GM10266 (cell line): ENCODE data around the gene JAZF1.

Experiments used
- DNase-seq: peaks from one replicate; pipeline ENCODE4 v3.0.0; 2012; ENCODE audit errors: extremely low spot score
- CTCF ChIP-seq: IDR thresholded peaks from 2 replicates; pipeline ENCODE4 v1.5.1; 2012; ENCODE audit warnings: mild to moderate bottlenecking, low read depth; ENCODE audit not compliant: control insufficient read depth, insufficient read depth; ENCODE audit errors: missing control alignments

JAZF1 gene

DNA sequence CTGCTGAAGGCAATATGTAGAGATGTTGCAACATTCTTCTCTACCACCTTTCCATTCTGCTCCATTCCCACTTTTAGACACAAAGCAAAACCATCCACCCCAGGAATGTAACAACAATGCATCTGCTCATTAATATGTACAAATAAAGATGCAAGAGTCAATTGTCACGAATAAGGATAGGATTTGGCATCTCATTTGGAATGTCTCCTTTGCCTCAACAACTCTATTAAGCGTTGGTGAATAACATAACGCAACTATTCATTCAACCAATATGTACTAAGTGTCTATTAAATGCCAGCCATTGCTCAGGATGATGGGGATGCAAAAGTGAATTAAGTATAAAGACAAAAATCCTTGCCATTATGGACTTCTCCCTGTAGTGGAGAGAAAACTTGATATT is 152.1 kb downstream of the JAZF1 start:
- no peak for TF ChIP-seq CTCF
- DNase-seq = no peak

GRCh38 chr7:28026237-28026636 is 154.4 kb downstream of the JAZF1 start:
- TF ChIP-seq CTCF = no peak
- no peak for DNase-seq

GRCh38 chr7:28024786-28025334 is 155.7 kb downstream of the JAZF1 start:
- no peak for DNase-seq
- TF ChIP-seq CTCF = no peak

DNA sequence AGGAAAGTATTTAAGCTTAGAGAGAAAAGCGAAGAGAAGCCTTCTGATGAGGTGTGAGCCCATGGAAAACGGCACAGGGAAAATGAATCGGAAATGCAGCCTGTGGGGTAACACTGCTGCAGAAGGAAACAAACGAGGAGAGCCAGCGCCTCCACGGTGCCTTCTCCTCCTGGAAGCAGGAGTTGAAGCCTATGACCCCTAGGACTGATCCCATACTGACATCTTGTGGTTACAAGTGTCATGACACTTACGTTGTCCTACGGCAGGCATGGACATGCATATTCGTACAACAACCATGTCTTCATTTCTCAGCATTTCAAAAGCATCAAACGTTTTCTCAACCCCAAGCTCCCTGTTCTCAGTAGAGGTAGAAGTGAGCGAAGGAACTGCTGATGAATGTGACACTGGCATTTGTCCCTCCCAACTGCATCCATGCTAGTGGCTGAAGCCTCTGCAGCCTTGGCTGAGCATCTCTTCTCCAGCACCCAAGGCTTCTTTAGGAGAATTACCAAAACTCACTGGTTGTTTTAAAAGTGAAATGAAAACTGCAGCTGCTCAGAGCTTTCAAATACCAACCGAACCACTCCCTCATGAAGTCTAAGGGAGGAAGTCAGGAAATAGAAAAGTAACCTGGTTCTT is 160.2 kb downstream of the JAZF1 start:
- peak; percentile 80 for TF ChIP-seq CTCF
- DNase-seq = peak; percentile 65

DNA sequence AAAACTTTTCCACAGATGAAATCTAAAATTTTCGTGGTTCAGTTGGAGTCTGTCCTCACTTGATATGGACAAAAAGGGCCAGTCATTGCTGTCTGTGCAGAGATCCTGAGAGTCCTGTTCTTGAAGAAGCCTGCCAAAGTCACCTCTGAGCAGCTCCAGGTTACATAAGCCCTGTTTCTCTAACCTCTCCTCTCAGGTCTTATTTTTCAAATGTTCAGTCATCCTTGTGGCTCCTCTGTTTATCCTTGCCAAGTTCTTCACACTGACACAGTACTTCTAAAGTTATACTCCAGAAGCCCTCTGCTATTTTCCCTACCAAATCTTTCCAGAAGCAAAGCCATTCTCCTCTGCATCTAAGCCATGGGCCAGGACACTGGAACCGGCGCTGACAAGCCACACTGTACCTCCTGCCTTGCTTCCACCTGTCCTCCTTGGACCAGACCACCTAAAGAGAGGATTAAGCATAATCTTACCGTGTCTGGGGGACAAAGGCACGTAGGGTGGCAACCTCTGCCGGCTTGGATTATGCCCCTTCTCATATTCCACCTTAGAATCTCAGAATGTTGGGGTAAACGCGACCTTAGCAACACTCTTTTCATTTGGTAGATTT is 161.6 kb downstream of the JAZF1 start:
- no peak for TF ChIP-seq CTCF
- no peak for DNase-seq

GRCh38 chr7:28018446-28018845 is 162.1 kb downstream of the JAZF1 start:
- no peak for TF ChIP-seq CTCF
- DNase-seq = no peak

- DNase-seq = no peak
- TF ChIP-seq CTCF = no peak
Measured at GRCh38 chr7:28018020-28018419, 162.6 kb downstream of the JAZF1 start.
